Left ventricle myocardium inferior (tissue), 1 donor: ENCODE results near the gene TREM2. TPM values are rescaled to one million over a fixed set of nuclear protein-coding genes. Genes with fewer than 3 reads are reported as not detected.

Source experiments
- DNase-seq: peaks from one replicate; pipeline ENCODE4 v3.0.0-alpha.2; 2020
- H3K27ac ChIP-seq: fragments of 200-600 bp; replicated peaks from 2 replicates; pipeline ENCODE4 v1.8.0; 2021
- H3K27me3 ChIP-seq: fragments of 200-600 bp; 2 replicates; pipeline ENCODE4 v1.8.0; 2021; ENCODE audit warnings: low read depth
- H3K36me3 ChIP-seq: fragments of 200-600 bp; 2 replicates; pipeline ENCODE4 v1.8.0; 2021
- H3K4me1 ChIP-seq: fragments of 200-600 bp; 2 replicates; pipeline ENCODE4 v1.8.0; 2021
- H3K4me3 ChIP-seq: fragments of 200-600 bp; 2 replicates; pipeline ENCODE4 v1.8.0; 2021; ENCODE audit warnings: mild to moderate bottlenecking, moderate library complexity
- H3K9me3 ChIP-seq: fragments of 200-600 bp; replicated peaks from 2 replicates; pipeline ENCODE4 v1.8.0; 2021
- intact Hi-C: fragments of 100-400 bp; cut with micrococcal nuclease; formaldehyde crosslinking; loops from one replicate; pipeline ENCODE4 v1.11.0; 2022
- total RNA-seq: library from RNA; stranded (reverse); fragmentation: NEBNext Ultra II Directional; extraction: Animal tissue kit (Norgen Biotek cat#: 25700); gene quantifications from one replicate; pipeline ENCODE4 v1.2.1, GENCODE V29; 2021
- TF ChIP-seq, protein P1 (sequence below): fragments of 200-600 bp; IDR thresholded peaks from 2 replicates; pipeline ENCODE4 v1.8.0; 2021; ENCODE audit warnings: antibody characterized with exemption, mild to moderate bottlenecking, borderline replicate concordance
- donor health status: DM: no; HTN: yes; CAD: no; lungs with severe emphysema.

The TREM2 gene
- total RNA-seq, 1 donor from 2014 or later: 0.66 TPM

DNA sequence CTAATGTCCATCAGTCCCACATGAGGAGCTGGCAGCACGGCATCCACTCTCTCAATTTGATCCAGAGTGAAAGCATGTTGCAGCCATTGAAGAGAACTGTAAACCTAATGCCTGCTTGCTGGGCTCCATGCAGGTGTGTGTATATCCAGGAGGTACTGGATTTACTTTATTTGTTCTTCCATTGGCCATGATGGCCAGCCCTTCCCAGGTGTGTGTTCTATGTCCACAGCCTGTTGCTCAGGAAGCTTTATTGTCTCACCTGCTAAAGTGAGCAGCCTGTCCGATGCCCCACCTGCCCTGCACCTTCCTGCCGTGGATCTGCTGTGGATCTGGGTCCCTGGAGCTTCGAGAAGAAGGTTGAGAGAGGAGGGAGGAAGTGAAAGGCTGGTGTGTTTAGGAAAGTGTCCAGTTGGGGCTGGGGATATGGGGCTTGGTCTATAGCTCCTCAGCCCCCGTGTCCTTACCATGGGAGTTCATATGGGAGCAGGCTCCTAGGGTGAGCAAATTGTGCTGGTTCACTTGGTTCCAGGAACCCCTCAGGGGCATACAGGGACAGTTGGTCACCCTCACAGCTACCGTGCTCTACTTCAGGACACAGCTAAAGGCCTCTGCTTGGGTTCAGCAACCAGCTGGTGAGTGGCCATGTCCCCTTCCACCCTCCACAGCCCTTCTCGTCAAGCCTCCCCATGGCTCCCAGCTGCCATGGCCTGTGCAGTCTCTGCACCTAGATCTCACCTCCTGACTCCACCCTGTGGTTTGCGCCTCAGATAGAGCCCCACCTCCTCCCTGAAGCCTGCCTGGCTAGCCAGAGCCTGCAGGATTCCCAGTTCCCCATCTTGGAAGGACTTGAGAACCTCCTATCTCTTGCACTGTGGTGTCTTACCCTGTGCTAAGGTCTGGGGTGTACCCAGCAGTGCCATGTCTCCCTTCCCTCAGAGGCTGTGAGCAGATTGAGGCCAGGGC lies 25.3 kb upstream of the TREM2 start:
- Histone ChIP-seq H3K36me3 (no peaks in the 10 kb centered on the region), H3K27me3 (peaks cover 26% of the 10 kb centered on the region), H3K27ac (no peak overlapping the region), H3K4me3 (no peak overlapping the region), H3K9me3 (peaks cover 16% of the 10 kb centered on the region), H3K4me1 (no peaks in the 10 kb centered on the region)
- TF ChIP-seq, protein P1, sequence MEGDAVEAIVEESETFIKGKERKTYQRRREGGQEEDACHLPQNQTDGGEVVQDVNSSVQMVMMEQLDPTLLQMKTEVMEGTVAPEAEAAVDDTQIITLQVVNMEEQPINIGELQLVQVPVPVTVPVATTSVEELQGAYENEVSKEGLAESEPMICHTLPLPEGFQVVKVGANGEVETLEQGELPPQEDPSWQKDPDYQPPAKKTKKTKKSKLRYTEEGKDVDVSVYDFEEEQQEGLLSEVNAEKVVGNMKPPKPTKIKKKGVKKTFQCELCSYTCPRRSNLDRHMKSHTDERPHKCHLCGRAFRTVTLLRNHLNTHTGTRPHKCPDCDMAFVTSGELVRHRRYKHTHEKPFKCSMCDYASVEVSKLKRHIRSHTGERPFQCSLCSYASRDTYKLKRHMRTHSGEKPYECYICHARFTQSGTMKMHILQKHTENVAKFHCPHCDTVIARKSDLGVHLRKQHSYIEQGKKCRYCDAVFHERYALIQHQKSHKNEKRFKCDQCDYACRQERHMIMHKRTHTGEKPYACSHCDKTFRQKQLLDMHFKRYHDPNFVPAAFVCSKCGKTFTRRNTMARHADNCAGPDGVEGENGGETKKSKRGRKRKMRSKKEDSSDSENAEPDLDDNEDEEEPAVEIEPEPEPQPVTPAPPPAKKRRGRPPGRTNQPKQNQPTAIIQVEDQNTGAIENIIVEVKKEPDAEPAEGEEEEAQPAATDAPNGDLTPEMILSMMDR: no peak
- intact Hi-C loops: no loop called here
- DNase-seq: no peak

DNA sequence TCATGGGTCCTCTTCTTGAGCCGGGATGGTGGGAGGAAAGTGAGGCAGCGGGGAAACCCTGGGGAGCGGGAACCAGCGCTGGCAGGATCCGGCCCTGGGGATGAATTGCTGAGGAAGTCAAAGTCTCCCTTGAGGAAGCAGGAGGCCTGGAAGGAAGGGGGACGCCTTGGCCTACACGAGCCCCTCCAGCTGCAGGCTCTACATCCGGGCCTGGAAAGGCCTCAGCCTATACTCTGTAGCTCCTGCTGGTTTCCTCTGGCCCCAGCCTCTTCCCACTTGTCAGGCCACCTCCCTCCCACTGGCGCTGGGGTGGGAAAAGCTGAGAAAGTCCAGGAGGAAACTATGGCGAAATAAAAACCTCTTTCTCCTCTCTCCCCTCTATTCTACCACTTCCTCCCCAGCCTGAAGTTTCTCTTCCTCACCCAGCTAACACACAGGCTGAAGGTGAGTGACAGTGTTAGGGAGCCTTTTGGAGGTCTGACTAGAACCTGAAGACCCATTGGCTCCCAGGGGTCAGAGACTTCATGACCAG lies 23.2 kb upstream of the TREM2 start:
- Histone ChIP-seq H3K27me3 (peaks cover 14% of the 10 kb centered on the region), H3K4me3 (no peak overlapping the region), H3K36me3 (no peaks in the 10 kb centered on the region), H3K27ac (no peak overlapping the region), H3K4me1 (no peaks in the 10 kb centered on the region), H3K9me3 (peaks cover 16% of the 10 kb centered on the region)
- no peak for DNase-seq
- intact Hi-C loops: no loop called here
- TF ChIP-seq, protein P1: no peak

DNA sequence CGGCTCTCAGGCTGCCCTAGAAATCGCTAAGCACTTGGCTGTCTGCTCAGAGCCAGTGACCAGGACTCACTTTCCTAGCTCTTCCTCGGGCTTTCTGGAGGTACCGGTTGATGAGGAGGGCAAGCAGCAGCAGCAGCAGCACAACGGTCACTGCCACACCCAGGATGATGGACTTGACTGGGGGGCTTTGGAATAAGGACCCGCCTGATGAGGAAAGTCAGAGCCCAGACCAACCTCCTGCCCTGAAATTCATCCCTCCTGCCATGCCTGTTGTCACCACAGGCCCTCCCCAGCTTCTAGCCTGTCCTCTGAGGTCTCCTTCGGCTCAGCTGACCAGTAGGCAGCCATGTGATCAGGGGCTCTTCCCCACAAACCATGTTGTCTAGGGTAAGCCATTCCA lies 21.8 kb upstream of the TREM2 start:
- intact Hi-C loops: no loop called here
- TF ChIP-seq, protein P1: no peak
- H3K27ac ChIP-seq: no peak overlapping the region

DNA sequence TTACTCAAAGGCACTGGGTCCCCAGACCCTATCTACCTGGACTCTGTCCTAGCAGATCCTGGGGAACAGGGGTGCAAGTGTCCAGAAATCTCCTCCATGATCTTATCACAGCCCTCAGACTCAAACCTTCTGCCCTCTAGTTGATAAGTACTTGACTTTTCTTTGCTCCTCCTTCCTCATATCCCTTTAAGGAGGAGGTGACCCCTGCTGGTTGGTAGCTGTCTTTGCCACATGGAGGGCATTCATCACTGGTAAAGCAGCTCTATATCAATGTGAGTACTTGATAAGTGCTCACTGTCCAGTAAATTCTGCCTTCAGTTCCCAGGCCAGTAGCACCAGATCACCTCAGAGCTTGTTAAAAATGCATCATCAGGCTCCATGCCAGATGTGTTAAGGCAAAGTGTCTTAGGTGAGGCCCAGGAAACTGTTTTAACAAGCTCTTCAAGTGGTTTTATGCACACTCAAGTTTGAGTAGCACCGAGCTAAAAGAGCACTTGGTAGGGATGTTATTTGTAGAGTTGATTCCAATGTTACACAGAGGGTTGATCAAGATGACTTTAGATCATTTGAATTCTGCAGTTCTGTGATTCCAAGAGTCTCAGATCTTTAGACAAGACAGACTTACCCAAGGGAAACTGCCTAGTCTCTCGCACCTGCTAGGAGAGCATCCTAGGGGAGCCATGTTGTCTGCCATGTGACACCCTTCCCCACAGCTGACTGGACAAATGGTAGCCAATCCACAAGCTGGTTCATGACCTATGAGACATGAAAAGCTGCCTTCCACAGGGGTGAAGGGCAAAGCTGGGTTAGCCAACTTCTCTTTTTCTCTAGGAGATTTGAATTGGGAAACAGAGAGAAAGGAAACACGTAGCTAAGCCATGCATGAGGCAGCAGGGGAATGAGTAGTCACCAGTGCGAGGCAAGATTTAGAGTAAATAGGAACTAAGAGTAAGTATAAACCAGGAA lies 19.4 kb upstream of the TREM2 start:
- intact Hi-C loops: no loop called here
- Histone ChIP-seq H3K27me3 (peaks cover 39% of the 10 kb centered on the region), H3K27ac (no peak overlapping the region), H3K4me1 (no peaks in the 10 kb centered on the region), H3K4me3 (no peak overlapping the region), H3K9me3 (no peaks in the 10 kb centered on the region), H3K36me3 (no peaks in the 10 kb centered on the region)
- TF ChIP-seq, protein P1: peak; percentile 57
- no peak for DNase-seq

More for the DNA sequence above, 21.8 kb upstream of the TREM2 start:
- H3K4me1 ChIP-seq: no peaks in the 10 kb centered on the region
- H3K27me3 ChIP-seq: peaks cover 26% of the 10 kb centered on the region
- H3K36me3 ChIP-seq: no peaks in the 10 kb centered on the region
- peaks cover 8% of the 10 kb centered on the region for H3K9me3 ChIP-seq
- DNase-seq: no peak
- H3K4me3 ChIP-seq: no peak overlapping the region

DNA sequence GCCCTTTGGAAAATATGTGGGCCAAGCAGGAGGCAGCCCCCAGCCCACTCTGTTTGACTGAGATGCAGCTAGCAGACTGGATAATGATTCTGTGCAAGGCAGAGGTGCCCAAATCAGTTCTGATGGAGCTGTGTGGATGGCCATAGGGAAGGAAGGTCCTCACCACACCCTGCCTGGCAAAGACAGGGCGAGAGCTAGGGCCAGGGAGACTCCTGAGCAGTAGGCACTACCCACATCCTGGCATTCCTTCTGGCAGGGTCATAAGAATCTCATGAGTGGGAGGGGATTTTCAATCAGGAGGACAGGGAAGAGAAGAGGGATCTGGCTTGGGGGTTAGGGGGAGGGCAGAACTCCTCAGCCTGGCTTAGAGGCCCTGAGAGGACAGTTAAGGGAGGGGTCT lies 18.6 kb upstream of the TREM2 start:
- DNase-seq: no peak

More for the DNA sequence above, 18.6 kb upstream of the TREM2 start:
- TF ChIP-seq, protein P1: no peak
- H3K4me1 ChIP-seq: no peaks in the 10 kb centered on the region
- intact Hi-C loops: no loop called here
- H3K27me3 ChIP-seq: peaks cover 39% of the 10 kb centered on the region
- no peak overlapping the region for H3K27ac ChIP-seq
- no peaks in the 10 kb centered on the region for H3K9me3 ChIP-seq
- no peak overlapping the region for H3K4me3 ChIP-seq
- H3K36me3 ChIP-seq: no peaks in the 10 kb centered on the region
